ENCODE data around the gene USP47.
"Not testable (repeated sequence)": the region's sequence is repeated elsewhere in the genome, so short reads cannot be mapped to it uniquely, and the experiment has no call there.

Gene USP47

GRCh38 chr11:11826260-11826659 is 15.5 kb upstream of the USP47 start:
- DNase-seq: no peak

DNA sequence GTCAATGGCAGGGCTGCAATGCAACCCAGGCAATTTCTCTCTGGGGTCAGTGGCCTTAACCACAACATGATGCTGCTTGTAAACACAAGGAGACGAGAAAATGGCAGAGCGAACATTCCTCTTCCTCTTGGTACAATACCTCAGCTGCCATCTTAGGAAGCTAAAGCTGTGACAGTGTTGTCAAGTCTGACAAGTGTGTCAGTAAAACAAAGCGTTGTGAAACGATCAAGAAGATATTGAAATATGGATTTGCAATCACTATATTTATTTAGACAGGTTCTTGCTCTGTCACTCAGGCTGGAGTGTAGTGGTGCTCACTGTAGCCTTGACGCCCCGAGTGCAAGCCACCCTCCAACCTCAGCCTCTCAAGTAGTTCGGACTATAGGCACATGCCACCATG is 14.5 kb upstream of the USP47 start:
- DNase-seq: no peak

DNA sequence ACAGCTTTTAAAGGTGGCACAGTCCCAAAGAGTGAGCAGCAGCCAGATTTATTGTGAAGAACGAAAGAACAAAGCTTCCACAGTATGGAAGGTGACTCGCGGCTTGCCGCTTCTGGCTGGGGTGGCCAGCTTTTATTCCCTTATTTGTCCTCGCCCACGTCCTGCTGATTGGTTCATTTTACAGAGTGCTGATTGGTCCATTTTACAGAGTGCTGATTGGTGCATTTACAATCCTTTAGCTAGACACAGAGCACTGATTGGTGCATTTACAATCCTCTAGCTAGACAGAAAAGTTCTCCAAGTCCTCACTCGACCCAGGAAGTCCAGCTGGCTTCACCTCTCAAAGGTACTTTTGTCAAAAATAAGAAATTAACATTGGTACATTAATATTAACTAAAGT is 10.4 kb upstream of the USP47 start:
- not testable (repeated sequence) for DNase-seq

DNA sequence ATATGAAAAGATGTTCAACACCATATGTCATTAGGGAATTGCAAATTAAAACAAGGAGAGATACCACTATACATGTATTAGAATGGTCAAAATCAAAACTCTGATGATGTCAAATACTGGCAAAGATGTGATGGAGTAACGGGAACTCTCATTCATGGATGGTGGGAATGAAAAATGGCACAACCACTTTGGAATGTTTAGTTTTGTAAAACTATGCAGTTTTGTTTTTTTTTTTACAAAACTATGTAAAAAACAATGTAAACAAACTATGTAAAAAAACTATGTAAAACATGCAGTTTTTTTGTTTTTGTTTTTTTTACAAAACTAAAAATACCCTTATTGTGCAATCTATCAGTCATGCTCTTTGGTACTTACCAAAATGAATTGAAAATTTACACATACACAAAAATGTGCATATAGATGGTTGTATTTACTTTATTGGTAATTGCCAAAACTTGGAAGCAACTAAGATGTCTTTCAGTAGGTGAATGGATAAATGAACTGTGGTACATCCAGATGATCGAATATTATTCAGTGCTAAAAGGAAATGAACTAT is 5.0 kb upstream of the USP47 start:
- no peak for DNase-seq

- no peak for DNase-seq
Measured at GRCh38 chr11:11839718-11840117, 2.1 kb upstream of the USP47 start.

DNA sequence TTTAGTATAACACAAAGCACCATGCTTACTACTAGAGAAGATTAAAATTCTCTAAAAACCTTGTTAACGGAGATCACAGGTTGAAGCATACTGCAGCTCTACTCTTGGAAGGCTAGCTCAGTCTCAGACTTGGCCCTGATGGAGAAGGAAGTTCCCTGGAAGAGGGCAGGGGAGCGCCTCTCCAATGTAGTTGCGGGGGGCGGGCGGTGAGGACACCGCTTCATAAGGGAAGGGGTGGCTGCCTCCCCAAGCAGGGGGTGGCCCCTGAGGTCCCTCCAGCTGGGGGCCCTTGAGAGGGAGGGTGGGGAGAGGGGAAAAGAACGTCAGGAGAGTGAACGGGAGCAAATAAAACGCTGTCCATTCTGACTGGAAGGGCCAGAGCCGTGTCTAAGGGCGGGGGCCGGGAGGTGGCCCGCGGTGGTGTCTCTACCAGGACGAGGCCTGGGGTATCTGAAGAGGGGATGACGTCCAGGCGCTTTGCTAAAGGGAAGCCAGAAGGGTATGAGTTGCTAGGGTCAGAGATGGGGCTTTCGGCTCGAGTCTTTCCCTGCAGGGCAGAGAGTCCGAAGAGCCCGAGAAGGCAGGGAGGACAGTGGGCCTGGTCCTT is 553 bp upstream of the USP47 start:
- DNase-seq: no peak

DNA sequence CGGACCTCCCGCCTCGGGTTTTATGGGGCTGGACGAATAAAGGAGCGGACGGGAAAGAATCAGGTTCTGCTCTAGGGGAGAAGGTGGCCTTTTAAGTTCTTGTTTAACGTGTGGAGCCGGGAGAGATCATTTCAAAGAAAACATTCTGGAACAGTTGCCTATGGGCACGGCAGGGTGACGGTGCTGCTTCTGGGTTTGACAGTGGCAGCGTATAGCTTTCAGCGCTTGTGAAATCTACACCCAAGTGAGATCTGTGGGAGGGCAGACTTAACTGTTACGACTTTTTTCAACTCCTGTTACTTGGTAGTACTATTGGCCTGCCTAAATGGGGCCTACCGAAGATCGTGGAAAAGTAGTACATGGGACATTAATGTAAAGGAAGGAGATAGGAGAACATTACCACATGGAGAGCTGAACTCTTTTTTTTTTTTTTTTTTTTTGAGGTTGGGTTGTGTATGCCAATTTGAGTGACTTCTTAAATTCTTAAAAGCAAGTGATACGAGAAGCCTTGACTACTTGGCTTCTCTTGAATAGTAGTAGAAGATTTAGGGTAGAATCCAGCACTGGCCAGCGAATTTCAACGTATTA is 743 bp downstream of the USP47 start:
- peak; percentile 53 to 59 for DNase-seq

GRCh38 chr11:11843211-11843621 is 1.4 kb downstream of the USP47 start:
- no peak for DNase-seq

DNA sequence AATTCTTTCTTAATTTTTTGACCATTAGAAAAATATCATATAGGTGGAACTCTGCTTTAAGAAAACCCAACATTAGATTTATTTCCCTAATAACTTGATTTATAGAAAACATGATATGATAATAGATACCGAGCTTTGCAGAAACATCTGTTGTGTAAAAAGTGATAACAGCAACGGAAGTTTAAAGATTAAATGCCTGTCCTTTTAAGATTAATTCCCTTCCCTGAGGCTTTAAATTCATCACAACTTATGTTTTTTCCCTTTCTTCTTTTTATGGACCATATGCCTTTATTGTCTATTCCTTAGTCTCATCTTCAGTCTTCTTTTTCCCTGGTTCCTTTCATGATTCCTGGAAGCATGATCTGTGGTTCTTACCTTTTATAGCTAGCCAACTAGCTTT is 1.9 kb downstream of the USP47 start:
- DNase-seq: no peak

DNA sequence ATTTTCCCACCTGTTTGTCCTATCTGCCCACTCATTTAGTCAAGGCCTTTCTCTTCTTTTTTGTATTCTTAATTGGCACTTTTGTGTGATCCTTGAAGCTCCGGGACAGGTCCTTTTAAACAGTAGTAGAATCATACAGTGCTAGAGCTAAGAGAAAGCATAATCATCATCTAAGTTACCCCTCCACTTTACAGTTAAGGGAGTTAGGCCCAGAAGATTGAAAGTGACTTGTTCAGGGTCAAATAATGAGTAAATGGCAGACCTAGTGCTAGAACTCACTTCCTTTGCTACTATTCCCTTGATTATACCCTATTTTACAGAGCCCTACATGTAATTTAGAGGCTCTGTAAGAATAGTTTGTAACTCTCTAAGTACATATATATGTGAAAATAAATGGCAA is 2.5 kb downstream of the USP47 start:
- no peak for DNase-seq

- DNase-seq: no peak
Measured at GRCh38 chr11:11845071-11845470, 3.3 kb downstream of the USP47 start.

DNA sequence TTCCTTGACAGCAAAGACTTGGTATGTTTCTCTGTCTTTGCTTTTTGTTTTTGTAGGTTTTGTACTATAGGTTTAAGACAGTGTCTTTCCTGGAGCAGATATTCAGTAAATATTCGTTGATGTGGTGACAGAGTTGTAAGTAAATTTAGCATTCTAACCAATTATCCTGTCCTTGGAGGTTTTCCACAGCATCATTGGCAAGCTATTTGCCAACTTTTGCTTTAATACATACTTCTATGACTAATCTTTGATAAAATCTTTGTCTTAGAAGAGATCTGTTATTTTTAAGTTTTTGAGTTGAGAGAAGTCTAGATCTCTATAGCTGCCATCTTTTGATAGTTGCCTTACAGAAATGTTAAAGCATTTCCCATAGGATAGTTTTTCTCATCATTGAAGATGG is 3.8 kb downstream of the USP47 start:
- no peak for DNase-seq

DNA sequence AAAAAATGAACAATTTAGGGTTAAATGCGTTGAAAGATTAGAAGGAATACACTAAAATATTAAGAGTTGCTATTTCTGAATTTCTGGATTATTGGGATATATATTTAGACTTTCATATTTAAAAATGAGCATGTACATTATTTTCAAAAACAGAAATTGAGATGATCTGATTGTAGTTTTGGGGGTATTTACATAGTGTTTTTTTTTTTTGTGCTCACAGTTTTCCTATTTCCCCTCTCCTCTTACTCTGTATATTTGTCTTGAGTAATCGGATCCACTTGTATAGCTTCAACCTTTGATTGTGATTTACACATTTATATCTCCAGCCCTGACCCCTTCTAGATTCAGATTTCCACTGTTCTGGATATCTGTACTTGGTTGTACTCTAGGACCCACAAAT is 5.3 kb downstream of the USP47 start:
- no peak for DNase-seq

DNA sequence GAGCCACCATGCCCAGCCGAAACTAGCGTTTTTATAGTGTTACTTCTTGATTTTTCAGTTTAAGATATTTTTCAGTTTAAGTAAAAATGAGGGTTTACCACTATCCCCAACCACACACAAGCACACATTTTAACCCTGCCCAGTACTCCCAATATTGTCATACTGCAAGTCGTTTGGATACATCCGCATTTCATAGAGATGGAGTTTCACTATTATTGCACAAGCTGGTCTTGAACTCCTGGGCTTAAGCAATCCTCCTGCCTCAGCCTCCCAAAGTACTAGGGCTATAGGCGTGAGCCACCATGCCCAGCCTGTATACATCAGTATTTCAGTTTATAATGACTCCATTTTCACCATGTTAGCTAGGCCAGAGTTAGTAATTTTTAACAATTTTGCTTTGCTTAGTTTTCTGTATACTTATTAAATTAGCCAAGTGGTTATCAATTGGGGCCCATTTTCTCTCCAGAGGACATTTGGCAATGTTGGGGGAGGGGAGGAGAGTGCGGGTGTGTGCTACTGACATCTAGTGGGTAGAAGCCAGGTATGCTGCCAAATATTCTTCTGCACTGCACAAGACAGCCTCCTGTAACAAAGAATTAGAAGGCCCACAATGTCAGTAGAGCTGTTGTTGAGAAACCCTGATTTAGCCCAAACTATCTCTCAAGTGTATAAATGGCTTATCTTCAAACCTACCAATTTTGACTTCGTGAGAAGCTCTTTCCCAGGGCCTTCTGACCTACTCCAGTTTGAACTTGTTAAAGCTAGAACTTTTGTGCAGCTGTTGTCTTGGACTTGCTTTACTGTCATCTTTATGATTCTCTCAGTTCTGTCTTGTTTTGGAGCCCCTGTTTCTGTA is 7.3 kb downstream of the USP47 start:
- peak; percentile 68 to 71 for DNase-seq

GRCh38 chr11:11850668-11851067 is 8.9 kb downstream of the USP47 start:
- no peak for DNase-seq

- no peak for DNase-seq
Measured at GRCh38 chr11:11856638-11857037, 14.9 kb downstream of the USP47 start.

GRCh38 chr11:11857769-11858168 is 16.0 kb downstream of the USP47 start:
- no peak for DNase-seq

DNA sequence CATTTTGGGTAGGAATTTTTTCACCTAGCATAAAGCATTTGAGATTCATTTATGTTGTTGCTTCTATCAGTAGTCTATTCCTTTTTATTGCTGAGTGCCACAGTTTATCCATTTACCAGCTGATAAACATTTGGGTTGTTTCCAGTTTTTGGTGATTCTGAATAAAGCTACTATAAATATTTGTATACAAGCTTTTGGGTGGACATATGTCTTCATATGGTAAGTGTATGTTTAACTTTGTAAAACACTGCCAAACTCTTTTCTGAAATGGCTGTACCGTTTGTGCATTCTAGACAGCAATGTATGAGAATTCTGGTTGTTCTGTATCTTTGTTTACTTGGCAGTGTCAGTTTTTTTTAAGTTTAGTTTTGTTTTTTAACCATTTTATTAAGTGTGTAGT is 16.9 kb downstream of the USP47 start:
- DNase-seq: no peak

- DNase-seq: no peak
Measured at GRCh38 chr11:11860103-11860979, 18.6 kb downstream of the USP47 start.

GRCh38 chr11:11862999-11863398 is 21.2 kb downstream of the USP47 start:
- DNase-seq: no peak

DNA sequence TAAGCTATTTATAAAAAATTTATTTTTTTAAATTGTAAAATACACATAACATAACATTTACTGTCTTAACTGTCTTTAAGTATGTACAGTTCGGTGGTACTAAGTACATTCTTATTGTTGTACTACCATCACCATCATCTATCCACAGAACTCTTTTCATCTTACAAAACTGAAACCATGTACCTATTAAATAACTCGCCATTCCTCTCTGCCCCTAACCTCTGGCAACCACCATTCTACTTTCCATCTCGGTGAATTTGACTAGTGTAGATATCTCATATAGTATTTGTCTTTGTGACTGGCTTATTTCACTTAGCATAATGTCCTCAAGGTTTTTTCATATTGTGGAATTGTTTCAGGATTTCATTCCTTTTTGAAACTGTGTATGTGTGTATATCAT is 22.6 kb downstream of the USP47 start:
- DNase-seq: no peak

DNA sequence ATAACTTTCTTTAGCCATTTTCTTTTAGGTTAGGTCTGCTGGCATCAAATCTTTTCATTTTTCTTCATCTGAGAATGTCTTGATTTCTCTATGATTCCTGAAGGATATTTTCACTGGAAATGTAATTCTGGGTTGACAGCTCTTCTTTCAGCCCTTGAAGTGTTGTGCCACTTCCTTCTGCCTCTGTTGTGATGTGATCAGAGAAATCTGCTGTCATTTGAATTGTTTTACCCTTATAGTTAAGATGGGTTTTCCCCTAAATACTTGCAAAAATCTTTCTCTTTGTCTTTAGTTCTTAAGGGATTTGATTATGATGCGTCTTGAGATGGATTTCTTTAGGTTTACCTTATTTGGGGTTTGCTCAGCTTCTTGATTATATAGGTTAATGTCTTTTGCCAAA is 23.0 kb downstream of the USP47 start:
- no peak for DNase-seq

DNA sequence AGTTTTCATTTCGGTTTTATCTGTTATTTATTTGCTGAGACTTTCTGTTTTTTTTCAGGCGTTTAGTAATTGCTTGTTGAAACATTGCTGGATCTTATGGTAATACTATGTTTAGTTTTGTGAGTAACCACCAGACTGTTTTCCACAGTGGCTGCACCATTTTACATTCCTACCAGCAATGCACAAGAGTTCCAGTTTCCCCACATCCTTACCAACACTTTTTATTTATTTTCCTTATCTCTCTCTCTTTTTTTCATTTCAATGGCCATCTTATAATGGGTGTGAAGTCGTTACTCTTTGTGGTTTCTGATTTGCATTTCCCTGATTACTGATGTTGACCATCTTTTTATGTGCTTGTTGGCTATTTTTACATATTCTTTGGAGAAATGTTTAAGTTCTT is 23.7 kb downstream of the USP47 start:
- no peak for DNase-seq
